Endothelial cell of umbilical vein (primary cell): ENCODE data around the gene DLGAP1. TPM values are rescaled to one million over a fixed set of nuclear protein-coding genes. Genes with fewer than 3 reads are reported as not detected.

Source experiments
- BruUV-seq: library from RNA; stranded (reverse); fragments of 400-500 nt; replicated peaks from 2 replicates; lab custom pipeline; 2021; lab: Mats Ljungman, UMichigan
- CTCF ChIA-PET: fragments of 300-600, 350-600 bp; sonication (Branson Sonifier 250); formaldehyde crosslinking; loops from one replicate; lab custom pipeline; 2021; ENCODE audit warnings: antibody characterized with exemption, inconsistent platforms; lab: Charles Lee
- POLR2A ChIA-PET: fragments of 300-600, 350-600 bp; sonication (Branson Sonifier 250); formaldehyde crosslinking; loops from one replicate; lab custom pipeline; 2021; ENCODE audit warnings: antibody characterized with exemption, inconsistent platforms; lab: Charles Lee
- DNase-seq: peaks from one replicate; pipeline ENCODE4 v3.0.0-alpha.2; 2011; ENCODE audit warnings: low read depth, low spot score
- FAIRE-seq: peaks from 2 replicates; lab custom pipeline; 2011; peaks lifted over from hg19 to GRCh38; lab: Jason Lieb, UNC
- H2AFZ ChIP-seq: 2 replicates; pipeline ENCODE4 v1.6.0; 2012; ENCODE audit warnings: low read depth, low read length, control low read depth, inconsistent platforms
- H3K27ac ChIP-seq: 2 replicates; pipeline ENCODE4 v1.5.1; 2011; ENCODE audit warnings: low read depth, mild to moderate bottlenecking, control low read depth, low read length, moderate library complexity; ENCODE audit not compliant: insufficient read depth
- H3K27me3 ChIP-seq, 2 experiments: 2 replicates each; pipeline versions ENCODE4 v1.6.0 to v1.6.1; 2011; ENCODE audit warnings: low read length in 2 of 2, mixed read lengths in 1 of 2; ENCODE audit not compliant: control insufficient read depth in 2 of 2, insufficient read depth in 2 of 2
- H3K36me3 ChIP-seq, 2 experiments: 2 replicates in 1 of 2; 3 replicates in 1 of 2; pipeline ENCODE4 v1.5.1; 2011; ENCODE audit warnings: low read length in 2 of 2, mild to moderate bottlenecking in 1 of 2, moderate library complexity in 1 of 2; ENCODE audit not compliant: control insufficient read depth in 2 of 2, insufficient read depth in 2 of 2; ENCODE audit errors: extremely low read depth in 1 of 2
- H3K4me1 ChIP-seq: 3 replicates; pipeline ENCODE4 v1.5.1; 2011; ENCODE audit warnings: mild to moderate bottlenecking, low read length; ENCODE audit not compliant: control insufficient read depth, insufficient read depth; ENCODE audit errors: extremely low read depth
- H3K4me2 ChIP-seq: 2 replicates; pipeline ENCODE4 v1.6.1; 2011; ENCODE audit warnings: low read length, control low read depth, mixed read lengths; ENCODE audit not compliant: insufficient read depth
- H3K4me3 ChIP-seq, 3 experiments: fragments of 200-600 bp in 1 of 3; sonication (generic), shearing (Covaris generic) in 1 of 3; replicated peaks in 1 of 3; 2 replicates each; pipeline ENCODE4 v1.5.1; 2011 to 2016; ENCODE audit warnings: control low read depth in 3 of 3, low read length in 3 of 3, mild to moderate bottlenecking in 2 of 3, inconsistent platforms in 1 of 3, low read depth in 1 of 3, moderate library complexity in 1 of 3; ENCODE audit not compliant: insufficient read depth in 1 of 3
- H3K79me2 ChIP-seq: 2 replicates; pipeline ENCODE4 v1.6.0; 2012; ENCODE audit warnings: low read length, inconsistent platforms; ENCODE audit not compliant: control insufficient read depth, insufficient read depth
- H3K9ac ChIP-seq: replicated peaks from 2 replicates; pipeline ENCODE3; 2011; ENCODE audit warnings: low read length, control low read depth; ENCODE audit not compliant: insufficient read depth; ENCODE audit errors: extremely low read depth
- H3K9me1 ChIP-seq: replicated peaks from 3 replicates; pipeline ENCODE4 v1.6.0; 2011; ENCODE audit warnings: mild to moderate bottlenecking, low read length; ENCODE audit not compliant: control insufficient read depth, insufficient read depth; ENCODE audit errors: extremely low read depth
- H3K9me3 ChIP-seq: replicated peaks from 2 replicates; pipeline ENCODE4 v1.5.1; 2012; ENCODE audit warnings: low read length, inconsistent platforms; ENCODE audit not compliant: control insufficient read depth, insufficient read depth
- H4K20me1 ChIP-seq: replicated peaks from 2 replicates; pipeline ENCODE3; 2011; ENCODE audit warnings: mild to moderate bottlenecking, low read length; ENCODE audit not compliant: control insufficient read depth, insufficient read depth; ENCODE audit errors: extremely low read depth
- CTCF ChIP-seq, 2 donors: IDR thresholded peaks; 1 replicate in 1 of 2; 2 replicates in 1 of 2; pipeline ENCODE4 v1.5.1; 2011; ENCODE audit warnings: low read length in 2 of 2, mild to moderate bottlenecking in 2 of 2, moderate library complexity in 2 of 2, control low read depth in 1 of 2, inconsistent platforms in 1 of 2, low read depth in 1 of 2; ENCODE audit not compliant: insufficient read depth in 1 of 2; ENCODE audit errors: extremely low read depth in 1 of 2
- EZH2 ChIP-seq: IDR thresholded peaks from 2 replicates; pipeline ENCODE4 v1.6.1; 2012; ENCODE audit warnings: borderline replicate concordance, low read depth, mild to moderate bottlenecking, moderate library complexity, low read length, inconsistent platforms; ENCODE audit not compliant: severe bottlenecking
- FOS ChIP-seq: IDR thresholded peaks from 2 replicates; pipeline ENCODE4 v1.6.1; 2011; ENCODE audit warnings: mild to moderate bottlenecking, low read length, moderate library complexity, borderline replicate concordance; ENCODE audit not compliant: insufficient read depth
- GATA2 ChIP-seq: IDR thresholded peaks from 2 replicates; pipeline ENCODE4 v1.7.0; 2011; ENCODE audit warnings: low read depth, mild to moderate bottlenecking, moderate library complexity, mixed read lengths, low read length; ENCODE audit not compliant: insufficient read length, insufficient read depth
- MYC ChIP-seq: IDR thresholded peaks from one replicate; pipeline ENCODE4 v1.6.1; 2011; ENCODE audit warnings: mild to moderate bottlenecking, low read depth, low read length
- POLR2A ChIP-seq: IDR thresholded peaks from 2 replicates; pipeline ENCODE4 v1.6.1; 2012; ENCODE audit warnings: low read depth, mild to moderate bottlenecking, control low read depth, low read length
- POLR2AphosphoS5 ChIP-seq: IDR thresholded peaks from 2 replicates; pipeline ENCODE4 v1.6.1; 2012; ENCODE audit warnings: low read depth, mild to moderate bottlenecking, control low read depth, low read length, moderate library complexity; ENCODE audit not compliant: insufficient read depth
- dilution Hi-C: fragments of 300-500 bp; cut with MboI; formaldehyde crosslinking; loops from one replicate; pipeline ENCODE4 v1.15.0; 2019; ENCODE audit warnings: low sequenced_read_pairs; ENCODE audit not compliant: extremely low pct_ligation_motif_present
- intact Hi-C: fragments of 100-400 bp; cut with micrococcal nuclease; formaldehyde crosslinking; loops from one replicate; pipeline ENCODE4 v1.10.0; 2022
- polyA plus RNA-seq, 4 experiments: library from polyadenylated mRNA; depleted of rRNA in 3 of 4; stranded (reverse) in 3 of 4; unstranded in 1 of 4; fragments of >200 nt; gene quantifications; 2 replicates each; pipeline versions ENCODE4 v1.2.1 to v1.2.3, GENCODE V29; 2011 to 2012; ENCODE audit warnings: missing spikeins in 1 of 4
- total RNA-seq: library from RNA; stranded (reverse); gene quantifications from 2 replicates; pipeline ENCODE4 v1.2.3, GENCODE V29; 2021
- TF ChIP-seq, protein P1 (sequence below): IDR thresholded peaks from 2 replicates; pipeline ENCODE4 v1.6.1; 2011; ENCODE audit not compliant: insufficient read depth, insufficient read length

The DLGAP1 gene
- total and polyA plus RNA-seq, 2 donors (not counting 3 experiments of a cell fraction or from before 2014, with no cell fraction given) = 0.04 TPM; not detected in 1

- dilution Hi-C loops = no loop called here
- CTCF ChIA-PET = no interaction called here
- POLR2A ChIA-PET = no interaction called here
- H2AFZ ChIP-seq = no peak overlapping the region
- H3K27ac ChIP-seq = no peak overlapping the region
- DNase-seq = no peak
- no peak overlapping the region for H3K4me3 ChIP-seq
- H4K20me1 ChIP-seq = no peaks in the 10 kb centered on the region
- no peak for FAIRE-seq
- H3K9me3 ChIP-seq = no peaks in the 10 kb centered on the region
- BruUV-seq = no TSS peak
- H3K9ac ChIP-seq = no peak overlapping the region
- intact Hi-C loops = no loop called here
- H3K9me1 ChIP-seq = no peaks in the 10 kb centered on the region
- peaks cover 8 to 14% of the 10 kb centered on the region in 2 experiments for H3K27me3 ChIP-seq
- no peaks in the 10 kb centered on the region for H3K4me1 ChIP-seq
- no peaks in the 10 kb centered on the region for H3K79me2 ChIP-seq
- no peak overlapping the region for H3K4me2 ChIP-seq
- no peak for TF ChIP-seq MYC
- TF ChIP-seq EZH2 = no peak
- no peak for TF ChIP-seq GATA2
- no peak for TF ChIP-seq FOS
- no peak for TF ChIP-seq CTCF (IDR thresholded peaks at IDR 0.05; ENCODE audit: extremely low read depth in 1 of 2, insufficient read depth in 1 of 2, low read depth in 1 of 2, low read length in 2 of 2)
- TF ChIP-seq POLR2A = no peak
- H3K36me3 ChIP-seq = no peaks in the 10 kb centered on the region
These were observed 575.3 kb downstream of the DLGAP1 start for GRCh38 chr18:3879836-3880120.

DNA sequence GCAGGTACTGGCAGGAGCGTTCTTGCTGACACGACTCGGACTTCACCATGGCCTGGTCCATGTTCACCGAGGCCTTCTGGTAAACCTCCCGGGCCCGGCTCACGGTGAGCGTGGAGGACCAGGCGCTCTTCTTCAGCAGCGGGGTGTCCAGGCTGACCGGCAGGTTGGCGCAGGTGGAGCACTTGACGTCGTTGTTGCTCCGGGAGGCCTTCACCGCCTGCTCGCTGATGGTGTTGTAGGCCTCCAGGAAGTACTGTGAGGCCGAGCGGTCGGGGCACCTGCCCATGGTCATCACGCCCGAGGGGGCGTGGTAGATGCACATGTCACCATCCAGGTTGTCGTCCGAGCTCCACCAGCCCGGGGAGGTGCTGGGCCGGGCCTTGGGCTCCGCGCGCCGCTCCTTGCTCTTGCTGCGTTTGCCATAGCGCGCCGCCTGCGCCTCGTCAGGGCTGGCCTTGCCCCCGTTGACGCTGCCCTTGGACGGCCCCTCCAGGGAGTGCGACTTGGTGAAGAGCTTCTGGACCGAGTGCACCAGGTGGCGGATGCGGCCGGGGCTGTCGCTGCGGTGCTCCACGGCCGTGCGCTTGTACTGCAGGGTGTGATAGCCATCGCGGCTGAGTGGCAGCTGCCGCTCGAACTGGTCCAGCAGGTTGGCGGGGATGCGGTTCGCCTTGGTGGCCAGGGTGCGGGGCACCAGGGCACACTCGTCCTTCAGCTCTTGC lies 575.8 kb downstream of the DLGAP1 start:
- Histone ChIP-seq H4K20me1 (no peaks in the 10 kb centered on the region), H3K4me1 (no peaks in the 10 kb centered on the region), H3K9me3 (no peaks in the 10 kb centered on the region), H3K27ac (no peak overlapping the region), H3K79me2 (no peaks in the 10 kb centered on the region), H3K4me3 (no peak overlapping the region), H3K9ac (no peak overlapping the region), H3K4me2 (no peak overlapping the region), H2AFZ (no peak overlapping the region), H3K36me3 (no peaks in the 10 kb centered on the region), H3K27me3 (peaks cover 8 to 16% of the 10 kb centered on the region in 2 experiments), H3K9me1 (no peaks in the 10 kb centered on the region)
- dilution Hi-C loops = no loop called here
- no TSS peak for BruUV-seq
- intact Hi-C loops = no loop called here
- ChIA-PET CTCF (no interaction called here), POLR2A (no interaction called here)
- TF ChIP-seq, protein P1, sequence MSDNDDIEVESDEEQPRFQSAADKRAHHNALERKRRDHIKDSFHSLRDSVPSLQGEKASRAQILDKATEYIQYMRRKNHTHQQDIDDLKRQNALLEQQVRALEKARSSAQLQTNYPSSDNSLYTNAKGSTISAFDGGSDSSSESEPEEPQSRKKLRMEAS = no peak
- TF ChIP-seq POLR2AphosphoS5 = no peak
- FAIRE-seq (no peak), DNase-seq (no peak)
